GM18502 (cell line): ENCODE results near the gene CTBP1.

Experiments used
- ATAC-seq: cut with Tn5 transposase; IDR thresholded peaks from one replicate; pipeline ENCODE4 v1.9.1; 2021; ENCODE audit warnings: mild to moderate bottlenecking; ENCODE audit not compliant: unreplicated experiment, poor library complexity

Gene CTBP1

DNA sequence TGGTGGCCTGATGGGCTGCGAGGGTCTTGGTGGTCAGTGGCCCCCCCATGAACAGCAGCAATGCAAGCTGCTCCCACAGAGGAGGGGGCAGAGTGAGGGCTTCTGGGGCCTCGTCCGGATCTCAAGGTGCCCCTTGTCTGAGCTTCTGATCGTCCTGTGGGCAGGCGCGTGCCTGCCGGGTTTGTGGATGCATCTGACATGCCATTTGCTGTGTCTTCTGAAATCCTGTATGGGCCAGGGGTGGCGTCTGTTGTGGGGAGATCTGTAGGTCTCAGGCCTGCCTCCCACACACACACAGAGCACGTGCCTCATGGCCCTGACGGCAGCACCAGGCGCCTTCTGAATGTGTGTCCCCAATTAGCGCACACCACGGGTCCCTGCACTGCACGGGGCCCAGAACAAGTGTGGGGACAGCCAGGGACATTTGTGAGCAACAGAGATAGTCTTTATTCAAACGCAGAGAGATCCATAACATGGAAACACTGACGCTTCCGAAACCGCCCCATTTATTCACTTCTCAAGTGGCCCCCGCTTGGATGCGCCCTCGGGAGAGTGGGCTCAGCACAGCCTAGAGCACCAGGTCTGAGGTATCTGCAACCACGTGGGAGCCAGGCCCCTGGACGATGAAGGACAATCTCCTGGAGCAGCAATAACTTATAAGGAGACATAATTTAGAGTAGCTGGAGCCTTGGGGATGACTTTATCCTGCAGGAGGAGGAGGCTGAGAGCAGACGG is 82.3 kb downstream of the CTBP1 start:
- ATAC-seq, result peak; percentile 14

DNA sequence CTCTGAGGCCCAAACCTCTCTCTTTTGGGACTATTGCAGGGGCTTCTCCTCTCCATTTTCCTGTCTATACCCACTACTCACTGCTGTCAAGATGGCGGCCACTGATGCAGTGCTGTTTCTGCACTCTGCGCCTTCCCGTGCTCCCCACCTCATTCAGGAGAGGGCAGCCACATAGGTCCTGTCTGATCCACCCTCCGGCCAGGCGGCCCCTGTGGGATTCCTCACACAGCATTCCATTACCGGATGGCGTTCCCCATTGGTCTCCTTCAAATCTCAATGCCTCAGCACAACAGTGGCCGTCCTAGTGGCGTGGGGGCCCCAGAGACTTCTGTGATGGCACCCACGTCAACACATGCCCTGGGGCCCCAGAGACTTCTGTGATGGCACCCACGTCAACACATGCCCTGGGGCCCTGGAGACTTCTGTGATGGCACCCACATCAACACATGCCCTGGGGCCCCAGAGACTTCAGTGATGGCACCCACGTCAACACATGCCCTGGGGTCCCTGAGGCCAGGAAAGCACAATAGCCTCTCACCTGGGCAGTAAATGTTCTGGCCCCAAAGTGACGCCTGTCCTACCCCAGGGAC is 83.9 kb downstream of the CTBP1 start:
- ATAC-seq, result no peak

DNA sequence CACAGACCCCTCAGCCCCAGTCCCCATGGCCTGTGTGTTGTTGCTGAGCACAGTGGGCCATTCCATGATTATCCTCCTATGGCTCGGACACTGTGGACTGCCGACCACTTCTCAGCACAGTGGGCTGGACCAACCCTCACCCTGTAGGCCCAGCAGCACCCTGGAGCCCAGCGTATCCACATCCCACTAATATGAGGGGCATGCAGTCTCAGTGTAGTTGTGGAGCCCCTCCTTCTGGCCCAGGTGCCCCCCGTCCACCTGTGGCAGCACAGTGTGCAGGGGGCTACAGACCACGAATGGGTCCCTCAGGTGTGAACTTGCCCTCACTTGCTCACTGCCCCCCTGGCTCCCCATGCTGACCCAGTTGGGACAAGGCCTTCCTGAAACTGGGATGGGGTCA is 84.5 kb downstream of the CTBP1 start:
- ATAC-seq, result no peak

DNA sequence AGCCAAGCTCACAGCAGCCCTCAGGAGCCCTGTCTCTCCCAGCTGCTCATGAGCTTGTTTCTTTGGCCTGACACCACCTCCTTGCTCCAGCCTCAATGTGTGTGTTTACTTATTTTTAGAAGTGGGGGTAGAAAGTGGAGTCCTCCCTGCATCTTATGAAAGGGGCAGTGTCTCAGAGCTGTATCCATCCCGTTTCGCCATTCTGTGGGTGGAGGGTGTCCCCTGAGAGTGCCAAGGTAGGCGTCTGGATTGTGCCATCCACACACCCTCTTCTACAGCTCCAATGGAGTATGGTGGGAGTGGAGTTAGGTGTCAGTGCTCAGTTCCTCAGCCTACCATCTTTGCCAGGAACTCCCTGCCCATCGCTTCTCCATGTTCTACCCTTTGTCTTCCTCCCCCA is 84.9 kb downstream of the CTBP1 start:
- ATAC-seq, result no peak
